GM18907 (cell line): ENCODE results near the gene PPP1CA.

ENCODE experiments used
- ATAC-seq: cut with Tn5 transposase; IDR thresholded peaks from one replicate; pipeline ENCODE4 v1.9.1; 2021; ENCODE audit warnings: mild to moderate bottlenecking, moderate library complexity; ENCODE audit not compliant: unreplicated experiment

PPP1CA gene

GRCh38 chr11:67401495-67402191, at the start of gene PPP1CA:
Gene PPP1CA, minus strand, starts transcription at chr11:67401858. Its CDS starts 76 bp downstream, at chr11:67401782.
- peak; percentile 63 for ATAC-seq

GRCh38 chr11:67450796-67451657, 49.4 kb upstream of the PPP1CA start:
- ATAC-seq: no peak

GRCh38 chr11:67449116-67449844, 47.6 kb upstream of the PPP1CA start:
- no peak for ATAC-seq

- ATAC-seq: no peak
Observed at GRCh38 chr11:67448220-67448609, 46.6 kb upstream of the PPP1CA start.

- ATAC-seq: no peak
Observed at GRCh38 chr11:67445515-67445914, 43.9 kb upstream of the PPP1CA start.

GRCh38 chr11:67442504-67443404, 41.1 kb upstream of the PPP1CA start:
- no peak for ATAC-seq

GRCh38 chr11:67441731-67442351, 40.2 kb upstream of the PPP1CA start:
- ATAC-seq: no peak

- no peak for ATAC-seq
Observed at GRCh38 chr11:67441098-67441563, 39.5 kb upstream of the PPP1CA start.

- no peak for ATAC-seq
Observed at GRCh38 chr11:67440229-67441097, 38.8 kb upstream of the PPP1CA start.

GRCh38 chr11:67439321-67440228, 37.9 kb upstream of the PPP1CA start:
- no peak for ATAC-seq

GRCh38 chr11:67438158-67438902, 36.7 kb upstream of the PPP1CA start:
- no peak for ATAC-seq

- ATAC-seq: no peak
Observed at GRCh38 chr11:67437809-67438157, 36.1 kb upstream of the PPP1CA start.

- peak; percentile 27 for ATAC-seq
Observed at GRCh38 chr11:67437082-67437808, 35.6 kb upstream of the PPP1CA start, which contains the start of gene PTPRCAP. Gene PTPRCAP, minus strand, starts transcription at chr11:67437682. Its CDS starts 63 bp downstream, at chr11:67437619.

GRCh38 chr11:67436459-67437081, 34.9 kb upstream of the PPP1CA start:
- ATAC-seq: no peak

GRCh38 chr11:67435727-67436458, 34.2 kb upstream of the PPP1CA start:
- no peak for ATAC-seq
